B cell (primary cell): ENCODE data around the gene APOE. TPM values are rescaled to one million over a fixed set of nuclear protein-coding genes. Genes with fewer than 3 reads are reported as not detected.

Experiments used
- ATAC-seq: fragments of 200-7000 bp; cut with Tn5 transposase; one replicate; pipeline ENCODE4 v1.10.0; 2021; ENCODE audit warnings: low read depth, mild to moderate bottlenecking, moderate number of reproducible peaks, moderate library complexity
- CTCF ChIA-PET: fragments of 350-600 bp; sonication (Branson Sonifier 250); formaldehyde crosslinking; loops from one replicate; lab custom pipeline; 2021; ENCODE audit warnings: antibody characterized with exemption, inconsistent platforms; lab: Charles Lee
- POLR2A ChIA-PET: fragments of 350-600 bp; sonication (Branson Sonifier 250); formaldehyde crosslinking; loops from one replicate; lab custom pipeline; 2021; ENCODE audit warnings: antibody characterized with exemption; lab: Charles Lee
- DNase-seq: peaks from one replicate; pipeline ENCODE4 v3.0.0; 2013
- H2AFZ ChIP-seq: 2 replicates; pipeline ENCODE4 v1.6.1; 2012; ENCODE audit warnings: mild to moderate bottlenecking, low read depth, low read length; ENCODE audit not compliant: insufficient read depth, poor library complexity, severe bottlenecking
- H3K27ac ChIP-seq, 2 donors: 1 replicate in 1 of 2; 2 replicates in 1 of 2; pipeline ENCODE4 v1.5.1; 2012 to 2013; ENCODE audit warnings: low read length in 2 of 2, mild to moderate bottlenecking in 2 of 2, moderate library complexity in 1 of 2
- H3K27me3 ChIP-seq, 4 experiments: fragments of 200-600 bp in 1 of 4; sonication (generic) in 1 of 4; replicated peaks in 1 of 4; 1 replicate in 2 of 4; 2 replicates in 2 of 4; pipeline versions ENCODE4 v1.6.1 to v1.7.0; 2013 to 2016; ENCODE audit warnings: low read length in 3 of 4, mild to moderate bottlenecking in 2 of 4, mixed read lengths in 1 of 4, moderate library complexity in 1 of 4; ENCODE audit not compliant: insufficient read depth in 4 of 4, control insufficient read depth in 3 of 4; ENCODE audit errors: control extremely low read depth in 1 of 4
- H3K36me3 ChIP-seq, 2 experiments: replicated peaks in 1 of 2; 1 replicate in 1 of 2; 2 replicates in 1 of 2; pipeline versions ENCODE4 v1.6.1 to v1.7.1; 2013; ENCODE audit warnings: low read length in 1 of 2; ENCODE audit not compliant: insufficient read depth in 2 of 2, control insufficient read depth in 1 of 2; ENCODE audit errors: control extremely low read depth in 1 of 2, extremely low read depth in 1 of 2
- H3K4me1 ChIP-seq, 2 donors: fragments of 200-600 bp in 1 of 2; sonication (generic) in 1 of 2; 1 replicate in 1 of 2; 2 replicates in 1 of 2; pipeline versions ENCODE4 v1.5.1 to v1.6.1; 2013 to 2017; ENCODE audit warnings: low read length in 2 of 2; ENCODE audit not compliant: control insufficient read depth in 2 of 2, insufficient read depth in 2 of 2
- H3K4me2 ChIP-seq: replicated peaks from 2 replicates; pipeline ENCODE3; 2012; ENCODE audit warnings: mild to moderate bottlenecking, low read depth, low read length; ENCODE audit not compliant: poor library complexity, severe bottlenecking
- H3K4me3 ChIP-seq, 5 experiments: fragments of 200-600 bp in 1 of 5; sonication (generic) in 1 of 5; 1 replicate in 3 of 5; 2 replicates in 2 of 5; pipeline versions ENCODE4 v1.5.1 to v1.7.0; 2011 to 2016; ENCODE audit warnings: low read length in 4 of 5, mild to moderate bottlenecking in 4 of 5, low read depth in 2 of 5, control low read depth in 1 of 5, moderate library complexity in 1 of 5; ENCODE audit not compliant: insufficient read depth in 1 of 5; ENCODE audit errors: control extremely low read depth in 1 of 5, extremely low read depth in 1 of 5
- H3K79me2 ChIP-seq: fragments of 200-600 bp; sonication (generic); one replicate; pipeline ENCODE4 v1.6.0; 2016; ENCODE audit warnings: low read length; ENCODE audit not compliant: control insufficient read depth, insufficient read depth
- H3K9ac ChIP-seq: fragments of 200-600 bp; sonication (generic); 2 replicates; pipeline ENCODE4 v1.6.1; 2017; ENCODE audit warnings: mild to moderate bottlenecking, low read length, moderate library complexity
- H3K9me3 ChIP-seq, 3 donors: one replicate each; pipeline versions ENCODE4 v1.6.1 to v1.7.1; 2013; ENCODE audit warnings: low read length in 2 of 3; ENCODE audit not compliant: control insufficient read depth in 2 of 3, insufficient read depth in 1 of 3; ENCODE audit errors: control extremely low read depth in 1 of 3
- H4K20me1 ChIP-seq: 2 replicates; pipeline ENCODE4 v1.6.0; 2012; ENCODE audit warnings: mild to moderate bottlenecking, low read length; ENCODE audit not compliant: insufficient read depth, control insufficient read depth, poor library complexity, severe bottlenecking
- H3K27ac Mint-ChIP-seq: one replicate; pipeline ENCODE4 v1.8.0; 2021; ENCODE audit warnings: mixed read lengths
- H3K27me3 Mint-ChIP-seq: one replicate; pipeline ENCODE4 v1.8.0; 2021; ENCODE audit warnings: mixed read lengths
- H3K4me1 Mint-ChIP-seq: one replicate; pipeline ENCODE4 v1.8.0; 2021; ENCODE audit warnings: mixed read lengths
- H3K4me3 Mint-ChIP-seq: one replicate; pipeline ENCODE4 v1.8.0; 2021; ENCODE audit warnings: mixed read lengths
- H3K9me3 Mint-ChIP-seq: one replicate; pipeline ENCODE4 v1.8.0; 2022; ENCODE audit warnings: mixed read lengths; ENCODE audit not compliant: insufficient read depth
- CTCF ChIP-seq: fragments of 200-600 bp; IDR thresholded peaks from one replicate; pipeline ENCODE4 v1.8.0; 2022; ENCODE audit warnings: antibody characterized with exemption, mild to moderate bottlenecking
- EZH2 ChIP-seq: IDR thresholded peaks from 2 replicates; pipeline ENCODE4 v1.6.1; 2012; ENCODE audit warnings: borderline replicate concordance, low read depth, mild to moderate bottlenecking, moderate library complexity, low read length; ENCODE audit not compliant: insufficient read depth, poor library complexity, severe bottlenecking
- WGBS: methylation state at CpG from one replicate; pipeline ENCODE4 v1.1.5; 2013; ENCODE audit warnings: missing lambda C conversion rate; ENCODE audit not compliant: insufficient coverage; 5-methylcytosine and 5-hydroxymethylcytosine counted together
- intact Hi-C: fragments of 100-400 bp; cut with micrococcal nuclease; formaldehyde crosslinking; loops from one replicate; pipeline ENCODE4 v1.10.0; 2022
- polyA plus RNA-seq: library from polyadenylated mRNA; depleted of rRNA; stranded (reverse); fragments of >200 nt; gene quantifications from 2 replicates; pipeline ENCODE4 v1.2.3, GENCODE V29; 2012
- total RNA-seq, 2 donors: library from RNA; stranded (reverse); fragments of 120-200 nt in 1 of 2; gene quantifications; 1 replicate in 1 of 2; 2 replicates in 1 of 2; pipeline versions ENCODE4 v1.2.3 to v1.2.4, GENCODE V29; 2013 to 2022

The APOE gene
- total and polyA plus RNA-seq, 2 donors (not counting 1 experiment from before 2014, with no cell fraction given) = 0.74 to 2.8 TPM

- Mint-ChIP-seq H3K4me3 (no peak overlapping the region), H3K4me1 (peaks cover 16% of the 10 kb centered on the region), H3K9me3 (no peaks in the 10 kb centered on the region), H3K27me3 (peaks cover 18% of the 10 kb centered on the region), H3K27ac (no peak overlapping the region)
- ChIA-PET POLR2A (no interaction called here), CTCF (interaction anchor here (0.5 to 4.1 kb wide), 16 partner anchors 8 to 574 kb away, joined by 3 to 27 read pairs (median 3); partner anchors contain the start of gene APOC1)
- peaks cover 6% of the 10 kb centered on the region for H4K20me1 ChIP-seq
- H3K27me3 ChIP-seq = peaks cover 0 to 26% (median 10%) of the 10 kb centered on the region in 4 experiments
- no peaks in the 10 kb centered on the region for H3K79me2 ChIP-seq
- H3K9ac ChIP-seq = no peak overlapping the region
- no peak overlapping the region for H3K4me3 ChIP-seq
- peaks cover 0 to 26% of the 10 kb centered on the region in 2 experiments for H3K36me3 ChIP-seq
- H3K27ac ChIP-seq = no peak overlapping the region
- H3K4me2 ChIP-seq = no peak overlapping the region
- intact Hi-C loops = no loop called here
- no peak overlapping the region for H2AFZ ChIP-seq
- peaks cover 15 to 19% of the 10 kb centered on the region in 2 donors for H3K4me1 ChIP-seq
- ATAC-seq = no peak
- WGBS = 85% methylated on average over 11 of the region's 12 CpGs
- TF ChIP-seq EZH2 (no peak), CTCF (no peak)
- H3K9me3 ChIP-seq = peaks cover 0 to 4% (median 0%) of the 10 kb centered on the region in 3 donors
- no peak for DNase-seq
These were observed 1.1 kb upstream of the APOE start for GRCh38 chr19:44904426-44904994.

- no peak overlapping the region for H3K9ac ChIP-seq
- TF ChIP-seq CTCF (no peak), EZH2 (no peak)
- no peaks in the 10 kb centered on the region for H3K9me3 Mint-ChIP-seq
- no peak overlapping the region for H3K27ac ChIP-seq
- POLR2A ChIA-PET = no interaction called here
- no peak overlapping the region for H3K4me3 Mint-ChIP-seq
- WGBS = 94% methylated on average over 12 of the region's 12 CpGs
- H2AFZ ChIP-seq = no peak overlapping the region
- H3K4me1 Mint-ChIP-seq = peaks cover 16% of the 10 kb centered on the region
- no peak overlapping the region for H3K4me2 ChIP-seq
- CTCF ChIA-PET = interaction anchor here (0.6 to 1.2 kb wide), 2 partner anchors 11 to 45 kb away, joined by 4 to 5 read pairs; no protein-coding TSS in a partner anchor
- H3K27me3 ChIP-seq = peaks cover 0 to 39% (median 10%) of the 10 kb centered on the region in 4 experiments
- H3K4me3 ChIP-seq = no peak overlapping the region
- no peak for DNase-seq
- H3K4me1 ChIP-seq = peaks cover 15 to 19% of the 10 kb centered on the region in 2 donors
- H3K27ac Mint-ChIP-seq = no peak overlapping the region
- intact Hi-C loops = no loop called here
- H4K20me1 ChIP-seq = peaks cover 6% of the 10 kb centered on the region
- peaks cover 24% of the 10 kb centered on the region for H3K27me3 Mint-ChIP-seq
- no peaks in the 10 kb centered on the region for H3K79me2 ChIP-seq
- no peak for ATAC-seq
- peaks cover 0 to 4% (median 0%) of the 10 kb centered on the region in 3 donors for H3K9me3 ChIP-seq
- H3K36me3 ChIP-seq = peaks cover 0 to 6% of the 10 kb centered on the region in 2 experiments
These were observed 2.0 kb downstream of the APOE start for GRCh38 chr19:44907613-44908012.
